GM19467 (cell line): ENCODE data around the gene SRBD1.

Experiments
- ATAC-seq: cut with Tn5 transposase; IDR thresholded peaks from one replicate; pipeline ENCODE4 v1.9.1; 2021; ENCODE audit warnings: mild to moderate bottlenecking, moderate library complexity; ENCODE audit not compliant: unreplicated experiment

The SRBD1 gene

GRCh38 chr2:45554073-45554741 is 56.9 kb downstream of the SRBD1 start:
- no peak for ATAC-seq

- no peak for ATAC-seq
Measured at GRCh38 chr2:45551862-45552261, 59.2 kb downstream of the SRBD1 start.

- ATAC-seq, result no peak
Measured at GRCh38 chr2:45545943-45546342, 65.1 kb downstream of the SRBD1 start.

GRCh38 chr2:45543257-45543656 is 67.8 kb downstream of the SRBD1 start:
- no peak for ATAC-seq

- no peak for ATAC-seq
Measured at GRCh38 chr2:45542013-45542412, 69.1 kb downstream of the SRBD1 start.

- ATAC-seq, result no peak
Measured at GRCh38 chr2:45541450-45541849, 69.6 kb downstream of the SRBD1 start.

GRCh38 chr2:45540942-45541341 is 70.1 kb downstream of the SRBD1 start:
- no peak for ATAC-seq

- ATAC-seq, result no peak
Measured at GRCh38 chr2:45533771-45534170, 77.3 kb downstream of the SRBD1 start.

GRCh38 chr2:45532181-45532580 is 78.9 kb downstream of the SRBD1 start:
- no peak for ATAC-seq

- ATAC-seq, result no peak
Measured at GRCh38 chr2:45524016-45524415, 87.1 kb downstream of the SRBD1 start.

- no peak for ATAC-seq
Measured at GRCh38 chr2:45518546-45518945, 92.5 kb downstream of the SRBD1 start.

- ATAC-seq, result no peak
Measured at GRCh38 chr2:45510701-45511420, 100.2 kb downstream of the SRBD1 start.

GRCh38 chr2:45506756-45507155 is 104.3 kb downstream of the SRBD1 start:
- no peak for ATAC-seq

- no peak for ATAC-seq
Measured at GRCh38 chr2:45505138-45505537, 105.9 kb downstream of the SRBD1 start.

- no peak for ATAC-seq
Measured at GRCh38 chr2:45498661-45499550, 112.2 kb downstream of the SRBD1 start.

- no peak for ATAC-seq
Measured at GRCh38 chr2:45497355-45497754, 113.7 kb downstream of the SRBD1 start.

GRCh38 chr2:45496869-45497268 is 114.2 kb downstream of the SRBD1 start:
- no peak for ATAC-seq

- no peak for ATAC-seq
Measured at GRCh38 chr2:45494978-45495293, 116.1 kb downstream of the SRBD1 start.

- no peak for ATAC-seq
Measured at GRCh38 chr2:45494275-45494977, 116.6 kb downstream of the SRBD1 start.

- no peak for ATAC-seq
Measured at GRCh38 chr2:45484965-45485364, 126.1 kb downstream of the SRBD1 start.

GRCh38 chr2:45483997-45484396 is 127.1 kb downstream of the SRBD1 start:
- no peak for ATAC-seq
